Sciatic nerve (tissue), 2 donors: ENCODE data around the gene PTPRN2. TPM values are rescaled to one million over a fixed set of nuclear protein-coding genes. Genes with fewer than 3 reads are reported as not detected.
A peak's percentile ranks its signal among the peaks of the same experiment; 100 is the strongest.
"Not testable (repeated sequence)": the region's sequence is repeated elsewhere in the genome, so short reads cannot be mapped to it uniquely, and the experiment has no call there.

Experiments used
- ATAC-seq: fragments of 200-7000 bp; cut with Tn5 transposase; one replicate; pipeline ENCODE4 v1.9.1; 2020; ENCODE audit warnings: mild to moderate bottlenecking, moderate library complexity
- DNase-seq: peaks from one replicate; pipeline ENCODE4 v3.0.0-alpha.2; 2020; ENCODE audit warnings: low spot score
- intact Hi-C: fragments of 100-400 bp; cut with DNase I; formaldehyde crosslinking; loops from one replicate; pipeline ENCODE4 v1.14.2; 2022
- total RNA-seq: library from RNA; stranded (reverse); fragmentation: NEBNext Ultra II Directional; extraction: Animal tissue kit (Norgen Biotek cat#: 25700); gene quantifications from one replicate; pipeline ENCODE4 v1.2.1, GENCODE V29; 2021
- donor health status: DM: no; HTN: no; CAD: no.
- donor health status: DM: no; HTN: no; CAD: no.

Gene PTPRN2
- total RNA-seq, 1 donor from 2014 or later, result 12.7 TPM

DNA sequence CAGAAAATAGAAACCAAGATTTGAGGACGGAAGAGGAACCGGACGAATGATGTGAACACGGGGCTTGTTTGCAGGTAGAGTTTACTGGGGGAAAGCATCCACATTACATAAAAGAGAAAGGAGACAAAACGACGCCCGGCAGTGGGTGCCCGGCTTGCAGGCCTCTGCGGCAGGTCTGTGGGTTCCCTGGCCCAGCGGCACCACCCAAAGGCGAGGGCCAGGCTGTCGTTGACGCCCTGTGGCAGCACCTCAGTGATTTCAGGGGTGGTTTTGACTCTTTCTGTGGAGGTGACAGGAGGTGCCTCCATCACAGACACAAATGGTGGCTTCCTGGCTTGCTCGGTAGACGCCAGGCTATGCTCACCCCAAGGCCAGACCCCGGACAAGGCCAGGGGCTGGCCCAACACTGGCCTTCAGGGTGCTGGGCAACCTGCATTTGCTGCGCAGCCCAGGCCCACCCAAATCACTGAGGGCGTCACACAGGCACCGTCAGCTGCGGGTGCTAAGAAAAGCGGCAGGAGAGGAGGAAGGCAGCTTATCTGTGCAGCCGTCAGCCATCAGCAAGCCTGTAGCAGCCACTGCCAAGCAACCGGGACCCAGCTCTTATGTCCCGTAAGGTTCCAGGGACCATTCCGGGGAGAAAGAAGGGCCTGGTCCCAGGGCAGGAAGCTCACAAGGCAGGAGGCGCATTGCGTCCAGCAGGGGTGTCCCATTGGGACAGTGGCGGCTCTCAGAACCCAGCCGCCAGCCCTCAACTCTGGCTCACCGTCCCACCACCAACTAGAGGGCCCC, 230.3 kb downstream of the PTPRN2 start:
- ATAC-seq (no peak), DNase-seq (no peak)
- intact Hi-C loops, result no loop called here

DNA sequence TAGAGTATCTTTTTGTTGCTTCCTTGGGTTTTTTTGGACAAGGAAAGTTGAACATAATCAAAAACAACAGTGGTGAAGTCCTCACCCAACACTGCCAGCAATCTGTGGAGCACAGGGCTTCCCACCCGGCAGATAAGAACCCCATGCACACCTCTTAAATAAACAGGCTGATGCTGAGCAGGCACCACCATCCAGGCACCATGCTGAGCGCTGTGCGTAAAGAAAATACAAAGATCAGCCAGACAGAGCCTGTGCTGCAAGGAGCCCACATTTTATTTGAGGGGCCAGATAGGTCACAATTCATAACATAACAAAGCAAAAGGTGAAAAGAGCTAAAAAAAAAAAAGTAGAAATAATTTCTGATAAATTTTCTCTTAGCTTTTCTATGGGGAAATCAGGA, 231.2 kb downstream of the PTPRN2 start:
- ATAC-seq (no peak), DNase-seq (no peak)
- intact Hi-C loops, result no loop called here

DNA sequence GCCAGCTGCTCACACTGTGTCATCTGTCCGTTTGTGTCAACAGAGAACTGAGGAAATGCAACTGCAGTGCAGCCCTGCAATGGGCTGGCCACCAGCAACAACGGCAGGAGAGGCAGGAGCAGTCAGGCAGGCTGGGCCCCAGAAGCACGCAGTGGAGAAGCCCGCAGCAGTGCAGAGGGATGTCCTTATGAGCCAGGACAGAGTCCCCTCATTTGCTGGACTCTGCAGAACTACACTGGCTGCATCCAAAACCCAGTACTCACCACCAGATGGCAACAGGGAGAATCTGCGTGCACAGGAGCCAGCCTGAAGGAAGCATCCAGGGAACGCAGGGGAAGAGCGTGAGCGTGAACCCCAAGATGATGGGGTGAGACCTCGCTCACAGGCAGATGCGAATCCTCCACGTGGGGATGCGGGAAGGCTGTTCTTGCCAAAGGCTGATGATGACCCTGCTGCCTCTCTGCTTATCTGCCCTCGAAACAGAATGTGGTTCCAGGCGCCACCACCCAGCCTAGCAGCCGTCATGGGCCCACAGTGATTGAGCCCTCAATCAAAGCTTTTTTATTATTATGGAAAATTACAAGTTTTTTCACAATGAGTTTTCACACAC, 232.1 kb downstream of the PTPRN2 start:
- intact Hi-C loops, result no loop called here
- no peak for ATAC-seq
- no peak for DNase-seq

DNA sequence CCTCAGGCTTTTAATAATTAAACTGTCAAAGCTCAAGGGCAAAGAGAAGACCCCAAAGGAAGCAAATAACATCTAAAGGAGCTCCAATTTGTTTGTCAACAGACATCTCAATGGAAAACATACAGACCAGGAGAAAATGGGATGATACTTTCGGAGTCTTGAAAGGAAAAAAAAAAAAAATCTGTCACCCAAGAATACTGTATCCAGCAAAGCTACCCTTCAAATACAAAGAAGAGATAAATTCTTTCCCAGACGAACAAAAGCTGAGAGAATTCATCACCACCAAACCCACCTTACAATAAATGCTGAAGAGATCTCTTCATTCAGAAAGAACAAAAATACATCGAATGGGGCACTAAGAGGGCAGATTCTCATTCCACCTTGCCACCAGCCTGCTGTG, 232.8 kb downstream of the PTPRN2 start:
- intact Hi-C loops, result no loop called here
- DNase-seq, result no peak
- ATAC-seq, result no peak

DNA sequence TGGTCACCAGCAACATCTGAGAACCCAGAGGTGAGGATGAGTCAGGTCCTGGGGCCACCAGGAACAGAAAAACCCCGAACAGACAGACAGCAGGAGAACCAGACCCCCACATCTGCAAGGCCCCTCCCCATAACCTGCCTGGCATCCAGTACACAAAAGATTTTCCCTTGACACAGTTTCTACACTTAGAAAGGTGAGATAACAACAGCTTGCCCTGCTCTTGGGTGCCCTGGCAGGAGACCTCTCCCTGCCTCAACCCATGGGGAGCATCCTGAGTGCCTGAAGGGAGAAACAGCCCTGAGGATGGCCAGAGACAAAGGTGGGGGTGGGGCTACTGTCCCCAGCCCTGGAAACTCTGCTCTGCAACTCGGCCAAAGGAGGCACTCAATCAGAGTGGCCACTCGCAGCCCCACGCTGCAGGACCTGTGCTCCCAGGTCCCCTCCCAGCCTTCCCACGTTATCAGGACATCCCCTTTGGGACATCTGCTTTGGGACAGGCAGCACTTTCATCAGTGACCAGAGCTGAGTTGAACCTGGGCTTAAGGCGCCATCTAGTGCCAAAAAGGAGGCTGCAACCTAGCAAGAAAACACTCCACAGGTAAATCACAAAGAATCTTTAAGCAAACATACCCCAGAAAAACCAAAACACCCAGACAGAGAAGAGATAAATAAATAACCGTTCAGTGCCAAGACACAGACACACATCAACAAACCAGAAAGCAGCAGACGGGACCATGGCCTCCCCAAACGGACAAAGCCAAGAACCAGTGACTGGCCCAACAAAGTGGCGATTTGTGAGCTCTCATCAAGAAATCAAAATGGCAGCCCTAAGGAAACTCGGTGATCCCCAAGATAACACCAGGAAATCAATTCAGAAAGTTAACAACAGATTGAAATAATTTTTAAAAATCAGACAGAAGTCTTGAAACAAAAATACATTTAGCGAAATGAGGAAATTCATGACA, 233.7 kb downstream of the PTPRN2 start:
- ATAC-seq, result no peak
- intact Hi-C loops, result no loop called here
- DNase-seq, result no peak

DNA sequence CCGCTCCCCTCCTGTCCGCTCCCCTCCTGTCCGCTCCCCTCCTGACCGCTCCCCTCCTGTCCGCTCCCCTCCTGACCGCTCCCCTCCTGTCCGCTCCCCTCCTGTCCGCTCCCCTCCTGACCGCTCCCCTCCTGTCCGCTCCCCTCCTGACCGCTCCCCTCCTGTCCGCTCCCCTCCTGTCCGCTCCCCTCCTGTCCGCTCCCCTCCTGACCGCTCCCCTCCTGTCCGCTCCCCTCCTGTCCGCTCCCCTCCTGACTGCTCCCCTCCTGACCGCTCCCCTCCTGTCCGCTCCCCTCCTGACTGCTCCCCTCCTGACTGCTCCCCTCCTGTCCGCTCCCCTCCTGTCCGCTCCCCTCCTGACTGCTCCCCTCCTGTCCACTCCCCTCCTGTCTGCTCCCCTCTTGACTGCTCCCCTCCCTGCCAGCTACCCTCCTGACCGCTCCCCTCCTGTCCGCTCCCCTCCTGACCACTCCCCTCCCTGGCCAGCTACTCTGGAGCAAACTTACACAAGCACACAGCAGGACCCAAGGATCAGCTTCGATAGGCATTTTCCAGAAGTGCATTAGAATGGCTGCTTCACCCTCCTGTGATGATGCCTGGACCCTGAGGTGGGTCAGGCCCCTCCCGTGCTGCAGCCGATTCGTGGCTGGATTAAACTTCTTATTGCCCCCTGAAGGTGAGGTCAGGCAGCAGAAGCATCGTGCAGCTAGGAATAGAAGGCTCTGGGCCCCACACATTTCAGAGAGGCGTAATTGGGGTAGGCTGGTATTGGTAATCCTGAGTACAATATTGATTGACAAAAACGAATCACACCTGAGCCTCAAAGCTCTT, 235.5 kb downstream of the PTPRN2 start:
- ATAC-seq, intact Hi-C loops, DNase-seq: not testable (repeated sequence)

DNA sequence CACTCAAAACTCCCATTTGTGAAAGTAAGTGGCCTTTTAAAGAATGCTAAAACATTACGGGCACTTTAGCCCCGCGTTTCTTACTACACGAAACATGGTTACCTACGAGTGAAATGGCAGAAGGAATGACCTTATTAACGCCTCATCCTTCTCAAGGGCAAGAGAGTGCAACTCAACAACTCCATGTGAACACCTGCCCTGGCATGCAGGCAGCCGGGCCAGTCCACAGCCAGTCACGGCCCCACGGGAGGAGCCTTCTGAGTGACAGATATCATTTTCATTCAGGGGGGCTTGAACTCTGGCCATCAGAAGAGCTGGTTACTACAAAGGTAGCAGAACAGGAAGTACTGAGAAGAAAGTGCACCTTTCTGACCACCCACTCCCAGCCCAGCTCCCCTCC, 236.1 kb downstream of the PTPRN2 start:
- ATAC-seq, result no peak
- DNase-seq, result no peak
- intact Hi-C loops, result no loop called here

DNA sequence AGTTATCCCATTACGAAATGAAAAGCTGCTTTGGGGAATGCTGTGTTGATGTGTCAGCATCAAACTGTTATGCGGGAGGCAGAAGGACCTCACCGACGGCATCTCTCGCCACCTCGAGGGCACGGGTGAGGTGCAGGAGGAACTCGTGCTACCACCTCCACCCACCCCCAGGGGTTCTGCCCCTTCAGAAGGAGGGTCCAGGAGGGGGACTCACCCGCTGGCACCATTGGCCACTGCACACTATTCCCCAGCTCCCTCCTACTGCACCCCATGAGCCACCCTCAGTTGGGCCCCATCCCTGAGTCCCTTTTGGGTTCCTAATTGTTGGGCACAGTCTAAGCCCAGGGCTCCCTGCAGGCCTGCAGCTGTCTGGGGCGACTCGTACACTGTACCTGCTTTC, 236.6 kb downstream of the PTPRN2 start:
- DNase-seq (no peak), ATAC-seq (no peak)
- intact Hi-C loops, result no loop called here

DNA sequence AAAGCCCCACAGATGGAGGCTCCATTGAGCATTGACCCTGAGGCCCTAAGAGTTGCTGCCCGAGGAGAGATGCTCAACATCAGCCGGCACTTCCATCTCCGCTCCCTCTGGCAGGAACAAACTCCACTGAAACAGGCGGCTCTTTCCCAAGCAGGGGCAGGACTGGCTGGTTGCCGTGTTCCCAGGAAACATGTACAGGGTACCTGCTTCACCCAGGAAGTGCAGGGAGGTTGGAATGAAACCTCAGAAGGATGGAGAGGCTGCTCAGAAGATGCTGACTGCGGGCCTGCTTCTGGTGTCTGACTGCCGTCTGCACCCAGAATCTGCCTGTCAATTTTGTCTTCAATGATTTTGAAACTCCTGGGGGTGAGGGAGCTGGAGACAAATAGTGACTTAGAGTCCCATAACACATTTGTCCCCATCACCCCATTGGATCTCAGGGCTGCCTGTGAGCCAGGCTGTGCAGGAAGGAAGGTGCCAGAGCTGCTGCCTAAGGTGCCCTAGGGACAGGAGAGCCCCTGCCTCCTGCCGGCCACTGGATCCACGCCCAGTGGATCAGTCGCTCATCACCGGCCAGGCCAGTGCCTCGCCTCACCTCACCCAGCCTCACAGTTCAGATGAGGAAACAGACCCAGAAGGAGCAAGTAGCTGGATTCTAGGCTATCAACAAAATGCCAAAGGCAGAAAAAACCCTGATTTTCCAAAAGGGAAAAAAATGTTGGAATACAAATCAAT, 237.3 kb downstream of the PTPRN2 start:
- intact Hi-C loops, result no loop called here
- ATAC-seq, result no peak

DNA sequence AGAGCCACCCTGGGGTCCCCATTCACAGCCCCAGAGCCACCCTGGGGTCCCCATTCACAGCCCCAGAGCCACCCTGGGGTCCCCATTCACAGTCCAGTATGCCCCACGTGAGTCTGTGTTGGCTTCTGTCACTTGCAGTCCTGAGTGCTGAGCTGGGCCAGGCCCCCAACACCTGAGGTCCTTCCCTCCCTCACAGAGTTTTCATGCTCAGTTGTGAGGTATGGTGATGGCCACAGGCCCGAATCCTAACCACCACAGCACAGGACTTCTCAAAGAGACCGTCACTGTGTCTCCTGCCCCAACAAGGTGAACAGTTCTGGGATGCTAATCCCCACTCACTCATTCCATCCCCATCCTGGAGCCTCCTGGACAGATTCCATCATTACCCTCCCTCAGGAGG, 239.2 kb downstream of the PTPRN2 start:
- intact Hi-C loops, result no loop called here
- no peak for ATAC-seq
- DNase-seq, result no peak

More for the DNA sequence above, 237.3 kb downstream of the PTPRN2 start:
- no peak for DNase-seq

DNA sequence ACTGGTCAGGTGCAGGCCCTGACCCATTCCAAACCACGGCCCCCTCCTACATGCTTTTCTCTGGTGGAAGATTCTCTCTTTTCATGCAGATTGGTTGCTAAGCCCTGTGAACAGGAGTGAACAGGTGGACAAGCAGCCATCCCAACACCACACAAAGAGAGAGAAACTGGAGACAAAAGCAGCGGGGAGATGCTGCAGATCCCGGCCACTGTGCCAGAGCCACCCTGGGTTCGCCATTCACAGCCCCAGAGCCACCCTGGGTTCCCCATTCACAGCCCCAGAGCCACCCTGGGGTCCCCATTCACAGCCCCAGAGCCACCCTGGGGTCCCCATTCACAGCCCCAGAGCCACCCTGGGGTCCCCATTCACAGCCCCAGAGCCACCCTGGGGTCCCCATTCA, 239.6 kb downstream of the PTPRN2 start:
- ATAC-seq, intact Hi-C loops, DNase-seq: not testable (repeated sequence)

DNA sequence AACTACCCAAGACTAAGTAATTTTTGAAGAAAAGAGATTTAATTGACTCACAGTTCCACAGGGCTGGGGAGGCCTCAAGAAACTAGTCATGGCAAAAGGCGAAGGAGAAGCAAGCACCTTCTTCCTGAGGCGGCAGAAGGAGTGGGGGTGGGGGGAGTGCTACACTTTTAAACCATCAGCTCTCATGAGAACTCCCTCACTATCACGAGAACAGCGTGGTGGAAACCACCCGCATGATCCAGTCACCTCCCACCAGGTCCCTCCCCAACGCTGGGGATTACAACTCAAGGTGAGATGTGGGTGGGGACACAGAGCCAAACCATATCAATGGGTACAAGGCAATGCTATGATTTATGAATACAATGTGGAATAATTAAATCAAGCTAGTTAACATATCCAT, 241.9 kb downstream of the PTPRN2 start:
- no peak for ATAC-seq
- intact Hi-C loops, result no loop called here
- no peak for DNase-seq

DNA sequence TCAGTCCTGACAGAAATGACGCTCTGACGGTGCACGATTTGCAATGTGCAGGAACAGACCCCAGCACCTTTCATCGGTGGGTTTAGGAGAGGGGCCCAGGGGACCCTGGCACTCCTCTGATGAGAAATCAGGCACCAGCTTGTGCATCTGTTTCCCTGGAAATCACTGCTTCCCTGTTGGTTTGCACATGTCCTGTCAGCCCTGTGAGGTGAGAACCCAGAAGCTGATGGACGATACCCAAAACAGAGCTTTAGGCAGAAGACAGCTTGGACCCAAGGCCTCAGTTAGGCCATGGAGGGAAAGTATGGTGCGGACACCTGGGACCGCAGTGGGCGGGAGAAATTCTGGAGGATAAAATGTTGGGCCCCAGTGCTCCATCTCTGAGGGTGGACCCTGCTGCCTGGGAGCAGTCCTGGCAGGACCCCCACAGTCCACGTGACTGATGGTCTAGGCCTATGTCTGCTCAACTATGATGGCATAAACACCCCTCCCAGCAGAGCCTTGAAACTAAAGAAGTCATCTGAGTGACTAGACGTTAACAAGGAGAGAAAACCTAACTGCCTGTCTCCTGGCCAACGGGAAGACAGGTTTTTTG, 242.8 kb downstream of the PTPRN2 start:
- DNase-seq (peak; percentile 12), ATAC-seq (no peak)
- intact Hi-C loops, result no loop called here

DNA sequence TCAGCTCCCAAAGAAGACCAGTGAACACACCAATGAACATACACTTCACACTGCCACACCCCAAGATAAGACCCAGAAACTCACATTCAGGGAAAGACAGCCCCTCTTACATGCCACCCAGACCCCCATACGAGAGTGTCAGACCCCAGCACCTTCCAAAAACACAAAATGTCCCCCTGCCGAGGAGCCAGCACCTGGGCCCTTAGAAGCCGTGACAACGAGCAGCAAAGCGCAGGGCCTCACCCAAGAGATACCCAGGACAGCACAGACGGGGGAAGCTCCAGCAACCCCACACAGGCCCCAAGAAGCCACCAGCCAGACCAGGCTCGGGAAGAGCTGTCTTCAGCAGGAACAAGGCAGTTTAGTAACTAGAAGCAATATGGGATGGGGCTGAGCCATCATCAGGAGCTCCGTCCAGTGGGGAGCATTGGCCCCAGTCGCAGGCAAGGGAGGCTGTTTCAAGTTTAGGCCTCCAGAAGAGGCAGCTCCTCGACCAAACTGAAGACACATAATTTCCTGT, 243.6 kb downstream of the PTPRN2 start:
- DNase-seq, result peak; percentile 30
- intact Hi-C loops, result no loop called here

DNA sequence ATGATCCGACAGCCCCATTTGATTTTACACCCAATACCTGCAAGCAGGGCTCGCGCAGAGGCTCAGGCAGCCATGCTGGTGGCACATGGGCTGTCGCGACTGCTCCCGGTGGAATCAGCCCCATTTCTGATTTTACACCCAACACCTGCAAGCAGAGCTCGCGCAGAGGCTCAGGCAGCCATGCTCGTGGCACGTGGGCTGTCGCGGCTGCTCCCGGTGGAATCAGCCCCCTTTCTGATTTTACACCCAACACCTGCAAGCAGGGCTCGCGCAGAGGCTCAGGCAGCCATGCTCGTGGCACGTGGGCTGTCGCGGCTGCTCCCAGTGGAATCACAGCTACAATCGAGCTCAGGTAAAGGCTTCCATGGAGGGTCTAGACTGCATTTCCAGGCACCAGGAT, 244.1 kb downstream of the PTPRN2 start:
- ATAC-seq (no peak), DNase-seq (no peak)
- intact Hi-C loops, result no loop called here

More for the DNA sequence above, 243.6 kb downstream of the PTPRN2 start:
- no peak for ATAC-seq

DNA sequence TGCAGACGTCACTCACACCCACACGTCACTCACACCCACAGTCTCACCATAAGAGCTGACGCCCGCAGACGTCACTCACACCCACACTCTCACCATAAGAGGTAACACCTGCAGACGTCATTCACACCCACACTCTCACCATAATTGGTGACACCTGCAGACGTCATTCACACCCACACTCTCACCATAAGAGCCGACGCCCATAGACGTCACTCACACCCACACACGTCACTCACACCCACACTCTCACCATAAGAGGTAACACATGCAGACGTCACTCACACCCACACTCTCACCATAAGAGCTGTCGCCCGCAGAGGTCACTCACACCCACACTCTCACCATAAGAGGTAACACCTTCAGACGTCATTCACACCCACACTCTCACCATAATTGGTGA, 246.5 kb downstream of the PTPRN2 start:
- DNase-seq, ATAC-seq, intact Hi-C loops: not testable (repeated sequence)

DNA sequence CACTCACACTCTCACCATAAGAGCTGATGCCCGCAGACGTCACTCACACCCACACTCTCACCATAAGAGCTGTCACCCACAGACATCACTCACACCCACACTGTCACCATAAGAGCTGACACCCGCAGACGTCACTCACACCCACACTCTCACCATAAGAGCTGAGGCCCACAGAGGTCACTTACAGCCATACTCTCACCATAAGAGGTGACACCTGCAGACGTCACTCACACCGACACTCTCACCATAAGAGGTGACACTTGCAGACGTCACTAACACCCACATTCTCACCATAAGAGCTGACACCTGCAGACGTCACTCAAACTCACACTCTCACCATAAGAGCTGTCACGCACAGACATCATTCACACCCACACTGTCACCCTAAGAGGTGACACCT, 250.7 kb downstream of the PTPRN2 start:
- ATAC-seq, DNase-seq, intact Hi-C loops: not testable (repeated sequence)
